Measurements from ENCODE around the gene PCNX2.

- TF ChIP-seq CTCF (conservative IDR thresholded peaks at IDR 0.05; ENCODE audit: low read length) (no peak), EZH2phosphoT487 (IDR thresholded peaks at IDR 0.05; ENCODE audit: borderline replicate concordance) (no peak)
These were observed 18.1 kb upstream of the PCNX2 start for GRCh38 chr1:233313434-233314155.

Measured in Loucy (cell line).